ENCODE measurements around the gene TMC8.

TMC8 gene

GRCh38 chr17:78174870-78175642, 44.5 kb downstream of the TMC8 start:
- Histone ChIP-seq H3K9me3 (ENCODE audit: insufficient read depth, low read length) (no peaks in the 10 kb centered on the region), H3K9me2 (replicated peaks; ENCODE audit: insufficient read depth, low read length) (no peaks in the 10 kb centered on the region), H3K27me3 (ENCODE audit: low read length) (no peaks in the 10 kb centered on the region), H3F3A (ENCODE audit: insufficient read depth) (peaks cover 46% of the 10 kb centered on the region), H3K79me2 (ENCODE audit: insufficient read depth, low read length) (peaks cover 12% of the 10 kb centered on the region), H3K36me3 (ENCODE audit: low read length) (peaks cover under 1% of the 10 kb centered on the region; the same call in 1 of the 2 replicates), H4K20me1 (ENCODE audit: low read depth, low read length) (no peaks in the 10 kb centered on the region; the same call in 1 of the 2 replicates), H3K27ac (ENCODE audit: low read depth, low read length) (peak overlapping the region; percentile 47), H2AFZ (ENCODE audit: low read depth, low read length, severe bottlenecking) (no peak overlapping the region), H3K4me2 (ENCODE audit: low read depth, low read length, poor library complexity, severe bottlenecking) (no peak overlapping the region), H3K4me3 (ENCODE audit: insufficient read depth, low read length, poor library complexity, severe bottlenecking) (no peak overlapping the region), H3K9ac (ENCODE audit: low read length) (no peak overlapping the region)
- TF ChIP-seq EZH2phosphoT487 (conservative IDR thresholded peaks at IDR 0.05; ENCODE audit: low read length) (no peak), CTCF (IDR thresholded peaks at IDR 0.05; ENCODE audit: insufficient read depth, low read length, poor library complexity, severe bottlenecking) (peak; percentile 16)

GRCh38 chr17:78175643-78175981, 45.0 kb downstream of the TMC8 start:
- H2AFZ ChIP-seq (ENCODE audit: low read depth, low read length, severe bottlenecking), result no peak overlapping the region
- no peaks in the 10 kb centered on the region for H3K9me2 ChIP-seq (replicated peaks; ENCODE audit: insufficient read depth, low read length)
- TF ChIP-seq EZH2phosphoT487 (conservative IDR thresholded peaks at IDR 0.05; ENCODE audit: low read length) (no peak), CTCF (IDR thresholded peaks at IDR 0.05; ENCODE audit: insufficient read depth, low read length, poor library complexity, severe bottlenecking) (no peak)
- no peaks in the 10 kb centered on the region; the same call in 1 of the 2 replicates for H4K20me1 ChIP-seq (ENCODE audit: low read depth, low read length)
- H3K4me3 ChIP-seq (ENCODE audit: insufficient read depth, low read length, poor library complexity, severe bottlenecking), result no peak overlapping the region
- H3K27ac ChIP-seq (ENCODE audit: low read depth, low read length), result peak overlapping the region; percentile 59; the same call in 1 of the 2 replicates
- no peaks in the 10 kb centered on the region for H3K27me3 ChIP-seq (ENCODE audit: low read length)
- H3K9me3 ChIP-seq (ENCODE audit: insufficient read depth, low read length), result no peaks in the 10 kb centered on the region
- H3K79me2 ChIP-seq (ENCODE audit: insufficient read depth, low read length), result peaks cover 8% of the 10 kb centered on the region; the same call in 1 of the 2 replicates
- no peak overlapping the region for H3K9ac ChIP-seq (ENCODE audit: low read length)
- no peak overlapping the region for H3K4me2 ChIP-seq (ENCODE audit: low read depth, low read length, poor library complexity, severe bottlenecking)
- peaks cover 4% of the 10 kb centered on the region; the same call in 1 of the 2 replicates for H3K36me3 ChIP-seq (ENCODE audit: low read length)
- peaks cover 50% of the 10 kb centered on the region for H3F3A ChIP-seq (ENCODE audit: insufficient read depth)

- TF ChIP-seq EZH2phosphoT487 (conservative IDR thresholded peaks at IDR 0.05; ENCODE audit: low read length), result no peak
- peak; percentile 95 for TF ChIP-seq CTCF (IDR thresholded peaks at IDR 0.05; ENCODE audit: insufficient read depth, low read length, poor library complexity, severe bottlenecking)
- no peaks in the 10 kb centered on the region; the same call in 1 of the 2 replicates for H4K20me1 ChIP-seq (ENCODE audit: low read depth, low read length)
- no peaks in the 10 kb centered on the region for H3K79me2 ChIP-seq (ENCODE audit: insufficient read depth, low read length)
- H3K27ac ChIP-seq (ENCODE audit: low read depth, low read length), result peak overlapping the region; percentile 59
- H3K9me3 ChIP-seq (ENCODE audit: insufficient read depth, low read length), result no peaks in the 10 kb centered on the region
- H3K36me3 ChIP-seq (ENCODE audit: low read length), result peaks cover 4% of the 10 kb centered on the region; the same call in 1 of the 2 replicates
- no peaks in the 10 kb centered on the region for H3K27me3 ChIP-seq (ENCODE audit: low read length)
- H3F3A ChIP-seq (ENCODE audit: insufficient read depth), result peaks cover 50% of the 10 kb centered on the region
- no peaks in the 10 kb centered on the region for H3K9me2 ChIP-seq (replicated peaks; ENCODE audit: insufficient read depth, low read length)
- no peak overlapping the region for H3K4me3 ChIP-seq (ENCODE audit: insufficient read depth, low read length, poor library complexity, severe bottlenecking)
- no peak overlapping the region for H3K4me2 ChIP-seq (ENCODE audit: low read depth, low read length, poor library complexity, severe bottlenecking)
- H2AFZ ChIP-seq (ENCODE audit: low read depth, low read length, severe bottlenecking), result no peak overlapping the region
- H3K9ac ChIP-seq (ENCODE audit: low read length), result no peak overlapping the region; the same call in 1 of the 2 replicates
Measured at GRCh38 chr17:78176548-78177025, 46.0 kb downstream of the TMC8 start.
